HCT116 (cell line): ENCODE results near the gene MEIOC. TPM values are rescaled to one million over a fixed set of nuclear protein-coding genes. Genes with fewer than 3 reads are reported as not detected.
"Not testable (repeated sequence)": the region's sequence is repeated elsewhere in the genome, so short reads cannot be mapped to it uniquely, and the experiment has no call there.

Experiments
- ATAC-seq: fragments of 200-7000 bp; cut with Tn5 transposase; 2 replicates; pipeline ENCODE4 v1.9.1; 2020; ENCODE audit warnings: mild to moderate bottlenecking, moderate library complexity
- BruUV-seq: library from RNA; stranded (reverse); fragments of 400-500 nt; replicated peaks from 2 replicates; lab custom pipeline; 2021; lab: Mats Ljungman, UMichigan
- CTCF ChIA-PET: fragments of 300-600 bp; sonication (Branson Sonifier 250); formaldehyde crosslinking; loops from one replicate; lab custom pipeline; 2021; ENCODE audit warnings: antibody characterized with exemption; lab: Charles Lee
- POLR2A ChIA-PET: fragments of 300-600, 350-600 bp; sonication (Branson Sonifier 250); formaldehyde crosslinking; loops from one replicate; lab custom pipeline; 2021; ENCODE audit warnings: antibody characterized with exemption; lab: Charles Lee
- RAD21 ChIA-PET, 2 experiments: fragments of 300-600 bp; sonication (Branson Sonifier 250); formaldehyde crosslinking; loops; one replicate each; lab custom pipeline; 2023; ENCODE audit warnings: low total read pairs in 2 of 2; ENCODE audit not compliant: uncharacterized antibody in 2 of 2, unreplicated experiment in 2 of 2, low non-redundant PET in 1 of 2; lab: Charles Lee
- DNase-seq: peaks from one replicate; pipeline ENCODE4 v3.0.0-alpha.2; 2010; ENCODE audit warnings: low read depth, low spot score
- H2AFZ ChIP-seq: fragments of 200-600 bp; shearing (Covaris generic), sonication (generic); 2 replicates; pipeline ENCODE4 v1.6.1; 2017; ENCODE audit warnings: low read depth, mixed run types, mixed read lengths, antibody characterized with exemption, low read length; ENCODE audit not compliant: poor library complexity, severe bottlenecking
- H3K27ac ChIP-seq: 2 replicates; pipeline ENCODE4 v1.5.1; 2012; ENCODE audit warnings: low read depth, low read length
- H3K27me3 ChIP-seq: fragments of 200-600 bp; sonication (generic); 2 replicates; pipeline ENCODE4 v1.6.1; 2016; ENCODE audit warnings: mixed run types, low read length, mixed read lengths; ENCODE audit not compliant: insufficient read depth
- H3K36me3 ChIP-seq, 2 experiments: fragments of 200-500 bp in 1 of 2; fragments of 200-600 bp in 1 of 2; sonication (Bioruptor generic) in 1 of 2; sonication (generic) in 1 of 2; 2 replicates each; pipeline versions ENCODE4 v1.5.1 to v1.6.1; 2014 to 2016; ENCODE audit warnings: low read length in 2 of 2, inconsistent platforms in 1 of 2, mixed read lengths in 1 of 2, mixed run types in 1 of 2; ENCODE audit not compliant: insufficient read depth in 2 of 2, control insufficient read depth in 1 of 2
- H3K4me1 ChIP-seq, 2 experiments: fragments of 200-600 bp in 1 of 2; sonication (generic) in 1 of 2; 2 replicates each; pipeline versions ENCODE4 v1.5.1 to v1.6.1; 2012 to 2017; ENCODE audit warnings: low read length in 2 of 2, inconsistent platforms in 1 of 2, mild to moderate bottlenecking in 1 of 2, mixed read lengths in 1 of 2, mixed run types in 1 of 2, moderate library complexity in 1 of 2; ENCODE audit not compliant: insufficient read depth in 2 of 2, control insufficient read depth in 1 of 2
- H3K4me2 ChIP-seq: fragments of 200-600 bp; sonication (generic); 2 replicates; pipeline ENCODE4 v1.6.1; 2017; ENCODE audit warnings: mixed run types, low read length, mixed read lengths
- H3K4me3 ChIP-seq, 2 experiments: fragments of 200-600 bp in 1 of 2; sonication (generic) in 1 of 2; replicated peaks in 1 of 2; 2 replicates each; pipeline ENCODE4 v1.5.1; 2011 to 2016; ENCODE audit warnings: low read length in 2 of 2, control low read depth in 1 of 2, low read depth in 1 of 2, mild to moderate bottlenecking in 1 of 2, mixed read lengths in 1 of 2, mixed run types in 1 of 2
- H3K79me2 ChIP-seq: fragments of 200-600 bp; sonication (generic); 2 replicates; pipeline ENCODE4 v1.6.1; 2017; ENCODE audit warnings: mild to moderate bottlenecking, mixed run types, low read length, moderate library complexity, mixed read lengths; ENCODE audit not compliant: insufficient read depth
- H3K9ac ChIP-seq: fragments of 200-600 bp; sonication (generic); 2 replicates; pipeline ENCODE4 v1.6.1; 2016; ENCODE audit warnings: low read length, mixed read lengths
- H3K9me2 ChIP-seq: fragments of 200-600 bp; sonication (generic), shearing (Covaris generic); 2 replicates; pipeline ENCODE4 v1.6.1; 2017; ENCODE audit warnings: mixed run types, mild to moderate bottlenecking, moderate library complexity; ENCODE audit not compliant: insufficient read depth
- H3K9me3 ChIP-seq, 2 experiments: fragments of 200-500 bp in 1 of 2; fragments of 200-600 bp in 1 of 2; sonication (Bioruptor generic) in 1 of 2; sonication (generic) in 1 of 2; 2 replicates each; pipeline ENCODE4 v1.6.1; 2014 to 2017; ENCODE audit warnings: low read length in 2 of 2, mixed read lengths in 2 of 2, inconsistent platforms in 1 of 2, low read depth in 1 of 2, mild to moderate bottlenecking in 1 of 2, mixed run types in 1 of 2, moderate library complexity in 1 of 2; ENCODE audit not compliant: control insufficient read depth in 1 of 2, insufficient read depth in 1 of 2
- H4K20me1 ChIP-seq: fragments of 200-600 bp; sonication (generic), shearing (Covaris generic); 2 replicates; pipeline ENCODE4 v1.6.1; 2017; ENCODE audit warnings: mixed run types, mild to moderate bottlenecking, moderate library complexity; ENCODE audit not compliant: insufficient read depth
- ATF3 ChIP-seq: IDR thresholded peaks from 2 replicates; pipeline ENCODE4 v1.6.1; 2012
- CBX3 ChIP-seq: IDR thresholded peaks from 2 replicates; pipeline ENCODE4 v1.6.1; 2012; ENCODE audit warnings: low read depth
- CEBPB ChIP-seq: IDR thresholded peaks from 2 replicates; pipeline ENCODE4 v1.6.1; 2012; ENCODE audit warnings: low read depth
- EGR1 ChIP-seq: IDR thresholded peaks from 2 replicates; pipeline ENCODE4 v1.6.1; 2012; ENCODE audit warnings: low read depth
- ELF1 ChIP-seq: IDR thresholded peaks from 2 replicates; pipeline ENCODE4 v1.6.1; 2012; ENCODE audit warnings: low read depth, borderline replicate concordance
- EZH2phosphoT487 ChIP-seq: fragments of 200-600 bp; IDR thresholded peaks from 2 replicates; pipeline ENCODE4 v1.6.1; 2018; ENCODE audit warnings: antibody characterized with exemption, borderline replicate concordance
- JUND ChIP-seq: IDR thresholded peaks from 2 replicates; pipeline ENCODE4 v1.6.1; 2012
- POLR2A ChIP-seq: IDR thresholded peaks from 2 replicates; pipeline ENCODE4 v1.7.0; 2011; ENCODE audit warnings: borderline replicate concordance; ENCODE audit not compliant: insufficient read depth, insufficient read length; ENCODE audit errors: extremely low read depth
- RAD21 ChIP-seq: IDR thresholded peaks from 2 replicates; pipeline ENCODE4 v1.6.1; 2012; ENCODE audit warnings: low read depth, mild to moderate bottlenecking
- REST ChIP-seq: IDR thresholded peaks from 2 replicates; pipeline ENCODE4 v1.6.1; 2012; ENCODE audit warnings: low read depth
- SIN3A ChIP-seq: IDR thresholded peaks from 2 replicates; pipeline ENCODE4 v1.6.1; 2012; ENCODE audit warnings: low read depth
- YY1 ChIP-seq: IDR thresholded peaks from 2 replicates; pipeline ENCODE4 v1.6.1; 2011; ENCODE audit warnings: low read length, low read depth, moderate library complexity, mild to moderate bottlenecking; ENCODE audit not compliant: insufficient replicate concordance; ENCODE audit errors: extremely low read depth
- ZFX ChIP-seq: fragments of 450-650 bp; IDR thresholded peaks from 2 replicates; pipeline ENCODE4 v1.6.1; 2017
- ZNF274 ChIP-seq: fragments of 200-500 bp; sonication (Bioruptor generic); IDR thresholded peaks from 2 replicates; pipeline ENCODE4 v1.6.1; 2014; ENCODE audit warnings: mild to moderate bottlenecking, low read depth, low read length, inconsistent platforms
- intact Hi-C: fragments of 100-400 bp; cut with micrococcal nuclease; formaldehyde crosslinking; loops from 2 replicates; pipeline ENCODE4 v1.10.0; 2022
- total RNA-seq: library from RNA; stranded (reverse); gene quantifications from one replicate; pipeline ENCODE4 v1.2.1, GENCODE V29; 2021; ENCODE audit not compliant: unreplicated experiment
- TF ChIP-seq, protein P1 (sequence below), 3 experiments: fragments of 200-600 bp in 1 of 3; sonication (generic) in 1 of 3; IDR thresholded peaks in 2 of 3; conservative IDR thresholded peaks in 1 of 3; 2 replicates each; pipeline ENCODE4 v1.5.1; 2012 to 2017; ENCODE audit warnings: low read depth in 2 of 3, low read length in 2 of 3, antibody characterized with exemption in 1 of 3, borderline replicate concordance in 1 of 3, control low read depth in 1 of 3, mild to moderate bottlenecking in 1 of 3, mixed read lengths in 1 of 3, mixed run types in 1 of 3, moderate library complexity in 1 of 3; ENCODE audit not compliant: insufficient read depth in 1 of 3

Gene MEIOC
- total RNA-seq, 1 experiment from 2014 or later = not detected

- ATAC-seq (no peak), DNase-seq (no peak)
- RAD21 ChIA-PET = no interaction called here
- Histone ChIP-seq H3K27me3 (no peaks in the 10 kb centered on the region), H3K79me2 (no peaks in the 10 kb centered on the region), H3K9me2 (no peaks in the 10 kb centered on the region)
- POLR2A ChIA-PET = no interaction called here
- intact Hi-C loops = no loop called here
- TF ChIP-seq ZFX (no peak), JUND (no peak), SIN3A (no peak), CBX3 (no peak), RAD21 (no peak), ZNF274 (no peak), ELF1 (no peak), CEBPB (no peak), EZH2phosphoT487 (no peak), POLR2A (no peak), ATF3 (no peak), REST (no peak), EGR1 (no peak), YY1 (no peak)
- TF ChIP-seq, protein P1, sequence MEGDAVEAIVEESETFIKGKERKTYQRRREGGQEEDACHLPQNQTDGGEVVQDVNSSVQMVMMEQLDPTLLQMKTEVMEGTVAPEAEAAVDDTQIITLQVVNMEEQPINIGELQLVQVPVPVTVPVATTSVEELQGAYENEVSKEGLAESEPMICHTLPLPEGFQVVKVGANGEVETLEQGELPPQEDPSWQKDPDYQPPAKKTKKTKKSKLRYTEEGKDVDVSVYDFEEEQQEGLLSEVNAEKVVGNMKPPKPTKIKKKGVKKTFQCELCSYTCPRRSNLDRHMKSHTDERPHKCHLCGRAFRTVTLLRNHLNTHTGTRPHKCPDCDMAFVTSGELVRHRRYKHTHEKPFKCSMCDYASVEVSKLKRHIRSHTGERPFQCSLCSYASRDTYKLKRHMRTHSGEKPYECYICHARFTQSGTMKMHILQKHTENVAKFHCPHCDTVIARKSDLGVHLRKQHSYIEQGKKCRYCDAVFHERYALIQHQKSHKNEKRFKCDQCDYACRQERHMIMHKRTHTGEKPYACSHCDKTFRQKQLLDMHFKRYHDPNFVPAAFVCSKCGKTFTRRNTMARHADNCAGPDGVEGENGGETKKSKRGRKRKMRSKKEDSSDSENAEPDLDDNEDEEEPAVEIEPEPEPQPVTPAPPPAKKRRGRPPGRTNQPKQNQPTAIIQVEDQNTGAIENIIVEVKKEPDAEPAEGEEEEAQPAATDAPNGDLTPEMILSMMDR (IDR thresholded peaks at IDR 0.05 in 2 of 3, conservative IDR thresholded peaks at IDR 0.05 in 1 of 3; ENCODE audit: borderline replicate concordance in 1 of 3, insufficient read depth in 1 of 3, low read depth in 2 of 3, low read length in 2 of 3) = no peak
- TF ChIP-seq, all 23 proteins: peak for 0
- no peaks in the 10 kb centered on the region for H4K20me1 ChIP-seq
- no peak overlapping the region for H3K9ac ChIP-seq
- BruUV-seq = no TSS peak
- no peak overlapping the region for H3K27ac ChIP-seq
- no peaks in the 10 kb centered on the region for H3K9me3 ChIP-seq
- CTCF ChIA-PET = interaction anchor here (0.6 kb wide), 1 partner anchor 165 kb away, joined by 3 read pairs; no protein-coding TSS in a partner anchor
- H2AFZ ChIP-seq = no peak overlapping the region
- H3K4me2 ChIP-seq = no peak overlapping the region
- H3K4me3 ChIP-seq = no peak overlapping the region
- H3K4me1 ChIP-seq = peaks cover 0 to 7% of the 10 kb centered on the region in 2 experiments; a peak in 1 of 4 replicates
- peaks cover 3 to 17% of the 10 kb centered on the region in 2 experiments for H3K36me3 ChIP-seq
Observed at GRCh38 chr17:44677136-44677535, 20.9 kb downstream of the MEIOC start.

DNA sequence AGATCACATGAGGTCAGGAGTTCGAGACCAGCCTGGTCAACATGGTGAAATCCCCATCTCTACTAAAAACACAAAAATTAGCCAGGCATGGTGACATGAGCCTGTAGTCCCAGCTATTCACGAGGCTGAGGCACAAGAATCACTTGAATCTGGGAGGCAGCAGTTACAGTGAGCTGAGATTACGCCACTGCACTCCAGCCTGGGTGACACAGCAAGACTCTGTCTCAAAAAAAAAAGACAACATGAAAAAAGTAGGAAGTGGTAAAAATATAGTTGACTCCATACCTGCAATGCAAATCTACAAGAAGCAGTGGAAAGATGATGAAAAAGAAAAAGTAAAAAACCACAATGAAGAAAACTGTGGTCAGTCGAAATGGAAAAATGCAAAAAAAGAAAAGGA is 27.0 kb downstream of the MEIOC start:
- H4K20me1 ChIP-seq, ATAC-seq, H3K27me3 ChIP-seq, H3K4me1 ChIP-seq, H3K27ac ChIP-seq, CTCF ChIA-PET, H3K9me3 ChIP-seq, DNase-seq, intact Hi-C loops, RAD21 ChIA-PET, H2AFZ ChIP-seq, H3K9ac ChIP-seq, H3K4me3 ChIP-seq, POLR2A ChIA-PET, BruUV-seq, H3K4me2 ChIP-seq, H3K9me2 ChIP-seq: not testable (repeated sequence)
- Histone ChIP-seq H3K36me3 (peaks cover 9 to 16% of the 10 kb centered on the region in 2 experiments), H3K79me2 (peaks cover 23% of the 10 kb centered on the region)
